Hypothalamus (tissue), 51 donors: ENCODE measurements around the gene CATSPER3.
"Not testable (repeated sequence)": the region's sequence is repeated elsewhere in the genome, so short reads cannot be mapped to it uniquely, and the experiment has no call there.

Experiments
- DNase-seq, 51 donors: peaks; one replicate each; lab custom pipeline; 2025; lab: John Stamatoyannopoulos, UW

The CATSPER3 gene

GRCh38 chr5:134969166-134969565 is 1.5 kb downstream of the CATSPER3 start:
- DNase-seq: no peak

GRCh38 chr5:134975078-134975715 is 7.5 kb downstream of the CATSPER3 start:
- DNase-seq: no peak

DNA sequence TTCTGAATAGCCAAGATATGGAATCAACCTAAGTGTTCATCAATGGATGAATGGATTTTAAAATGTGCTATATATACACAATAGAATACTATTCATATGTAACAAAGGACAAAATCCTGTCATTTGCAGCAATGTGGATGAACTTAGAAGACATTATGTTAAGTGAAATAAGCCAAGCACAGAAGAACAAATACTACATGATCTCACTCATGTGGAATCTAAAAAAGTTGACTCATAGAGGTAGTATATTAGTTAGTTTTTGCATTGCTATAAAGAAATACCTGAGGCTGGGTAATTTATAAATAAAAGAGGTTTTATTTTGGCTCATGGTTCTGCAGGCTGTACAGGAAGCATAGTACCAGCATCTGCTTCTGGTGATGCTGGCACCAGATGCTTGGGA is 8.1 kb downstream of the CATSPER3 start:
- no peak for DNase-seq

GRCh38 chr5:134976841-134977240 is 9.1 kb downstream of the CATSPER3 start:
- no peak for DNase-seq

DNA sequence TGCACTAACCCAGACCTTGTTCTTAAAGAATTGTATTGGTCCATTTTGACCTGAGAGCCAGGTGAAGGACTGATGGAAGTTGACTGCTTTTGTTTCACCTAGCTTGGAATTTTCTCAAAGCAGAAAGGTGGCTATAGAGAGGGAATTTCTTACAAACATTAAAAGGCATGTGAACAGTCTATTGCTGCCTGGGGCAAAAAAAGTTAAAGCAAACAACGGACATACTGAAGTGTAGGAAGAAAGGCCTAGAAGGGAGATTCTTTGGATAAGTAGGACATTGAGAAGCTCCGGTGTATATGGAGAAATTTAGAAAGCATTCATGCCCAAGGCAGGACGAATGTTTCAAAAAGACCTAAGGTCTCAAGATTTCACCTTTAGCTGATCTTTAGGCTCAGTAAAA is 11.7 kb downstream of the CATSPER3 start:
- DNase-seq: no peak

DNA sequence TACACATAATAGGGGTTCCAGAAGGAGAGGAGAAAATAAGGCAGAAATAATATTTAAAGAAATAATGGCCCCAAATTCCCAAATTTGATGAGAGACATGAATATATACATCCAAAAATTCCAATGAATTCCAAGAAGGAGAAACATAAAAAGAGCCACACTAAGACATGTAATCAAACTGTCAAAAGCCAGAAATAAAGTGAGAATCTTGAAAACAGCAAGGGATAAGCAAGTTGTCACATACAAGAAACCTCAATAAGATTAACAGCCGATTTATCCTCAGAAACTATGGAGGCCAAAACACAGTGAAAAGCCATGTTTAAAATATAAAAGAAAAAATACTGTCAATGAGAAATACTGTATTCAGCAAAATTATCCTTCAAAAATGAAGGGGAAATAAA is 14.5 kb downstream of the CATSPER3 start:
- DNase-seq: no peak

GRCh38 chr5:134989266-134989830 is 21.6 kb downstream of the CATSPER3 start:
- no peak for DNase-seq

- DNase-seq: not testable (repeated sequence)
Measured at GRCh38 chr5:134990183-134990582, 22.5 kb downstream of the CATSPER3 start.

- no peak for DNase-seq
Measured at GRCh38 chr5:134992148-134992547, 24.4 kb downstream of the CATSPER3 start.

- DNase-seq: no peak
Measured at GRCh38 chr5:134993161-134993560, 25.5 kb downstream of the CATSPER3 start.

- DNase-seq: no peak
Measured at GRCh38 chr5:134994560-134995156, 27.0 kb downstream of the CATSPER3 start.

DNA sequence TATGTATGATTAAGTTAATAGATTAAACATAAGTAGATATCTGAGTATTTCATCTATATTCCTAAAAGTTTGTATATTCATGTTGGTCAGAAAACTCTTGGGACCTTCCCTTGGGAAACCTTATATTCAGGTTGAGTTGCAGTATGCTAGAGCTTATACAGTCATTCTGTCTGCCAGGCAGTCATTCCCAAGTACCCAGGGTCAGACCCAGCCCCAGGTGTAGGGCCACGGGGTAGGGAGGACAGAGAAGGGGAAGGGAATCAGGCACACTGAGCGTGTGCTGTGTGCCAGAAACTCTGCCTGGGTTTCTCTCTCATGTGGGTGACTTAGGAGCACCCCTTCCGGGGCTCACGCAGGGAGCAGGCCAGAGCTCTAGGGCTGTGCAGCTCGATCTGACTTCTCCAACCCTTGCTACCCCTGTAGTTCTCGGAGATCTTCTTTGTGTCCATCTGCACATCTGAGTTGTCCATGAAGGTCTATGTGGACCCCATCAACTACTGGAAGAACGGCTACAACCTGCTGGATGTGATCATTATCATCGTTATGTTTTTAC is 28.2 kb downstream of the CATSPER3 start:
- no peak for DNase-seq

DNA sequence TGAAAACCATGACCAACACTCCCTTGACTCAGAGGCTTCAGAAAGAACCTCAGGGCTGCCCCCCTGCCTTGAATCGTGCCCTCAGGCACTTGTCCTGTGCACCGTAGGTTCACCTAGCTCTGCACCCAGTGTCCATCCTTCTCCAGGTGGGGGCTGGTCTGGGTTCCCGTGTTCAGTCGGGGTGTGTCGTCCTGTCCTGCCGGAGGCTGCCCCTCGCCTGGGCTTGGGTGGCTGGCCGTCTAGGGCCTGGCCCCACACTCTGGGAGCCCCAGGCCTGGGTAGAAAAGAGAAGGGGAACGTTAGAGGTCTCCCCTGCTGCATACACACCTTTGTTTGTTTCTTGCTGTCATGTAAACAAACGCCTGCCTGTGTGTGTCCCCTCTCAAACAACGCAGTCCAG is 29.3 kb downstream of the CATSPER3 start:
- no peak for DNase-seq

DNA sequence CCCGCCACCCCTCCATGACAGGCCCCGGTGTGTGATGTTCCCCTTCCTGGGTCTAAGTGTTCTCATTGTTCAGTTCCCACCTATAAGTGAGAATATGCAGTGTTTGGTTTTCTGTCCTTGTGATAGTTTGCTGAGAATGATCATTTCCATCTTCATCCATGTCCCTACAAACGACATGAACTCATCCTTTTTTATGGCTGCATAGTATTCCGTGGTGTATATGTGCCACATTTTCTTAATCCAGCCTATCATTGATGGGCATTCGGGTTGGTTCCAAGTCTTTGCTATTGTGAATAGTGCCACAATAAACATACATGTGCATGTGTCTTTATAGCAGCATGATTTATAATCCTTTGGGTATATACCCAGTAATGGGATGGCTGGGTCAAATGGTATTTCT is 30.4 kb downstream of the CATSPER3 start:
- DNase-seq: not testable (repeated sequence)

GRCh38 chr5:135004376-135004775 is 36.7 kb downstream of the CATSPER3 start:
- DNase-seq: no peak

GRCh38 chr5:135005076-135005475 is 37.4 kb downstream of the CATSPER3 start:
- DNase-seq: no peak

DNA sequence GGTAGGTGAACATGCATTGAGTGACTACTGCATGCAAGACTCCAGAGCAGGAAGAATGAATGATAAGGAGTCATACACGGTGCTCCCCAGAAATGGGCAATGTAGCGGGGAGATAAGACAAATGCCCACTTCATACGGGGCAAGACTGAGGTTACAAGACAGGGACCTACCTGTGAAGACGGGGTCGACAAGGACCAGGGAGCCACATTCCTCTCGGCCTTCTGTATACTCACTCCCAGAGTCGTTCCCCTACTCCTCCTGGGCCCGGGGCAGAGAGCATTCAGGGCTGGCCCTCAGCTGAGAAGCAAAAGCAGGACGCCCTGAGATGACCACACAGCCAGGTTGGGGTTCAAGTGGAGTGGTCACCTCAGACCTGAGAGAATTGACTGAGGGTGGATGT is 39.6 kb downstream of the CATSPER3 start:
- DNase-seq: no peak

GRCh38 chr5:135007749-135008363 is 40.1 kb downstream of the CATSPER3 start:
- no peak for DNase-seq

- no peak for DNase-seq
Measured at GRCh38 chr5:135008556-135008955, 40.8 kb downstream of the CATSPER3 start.

DNA sequence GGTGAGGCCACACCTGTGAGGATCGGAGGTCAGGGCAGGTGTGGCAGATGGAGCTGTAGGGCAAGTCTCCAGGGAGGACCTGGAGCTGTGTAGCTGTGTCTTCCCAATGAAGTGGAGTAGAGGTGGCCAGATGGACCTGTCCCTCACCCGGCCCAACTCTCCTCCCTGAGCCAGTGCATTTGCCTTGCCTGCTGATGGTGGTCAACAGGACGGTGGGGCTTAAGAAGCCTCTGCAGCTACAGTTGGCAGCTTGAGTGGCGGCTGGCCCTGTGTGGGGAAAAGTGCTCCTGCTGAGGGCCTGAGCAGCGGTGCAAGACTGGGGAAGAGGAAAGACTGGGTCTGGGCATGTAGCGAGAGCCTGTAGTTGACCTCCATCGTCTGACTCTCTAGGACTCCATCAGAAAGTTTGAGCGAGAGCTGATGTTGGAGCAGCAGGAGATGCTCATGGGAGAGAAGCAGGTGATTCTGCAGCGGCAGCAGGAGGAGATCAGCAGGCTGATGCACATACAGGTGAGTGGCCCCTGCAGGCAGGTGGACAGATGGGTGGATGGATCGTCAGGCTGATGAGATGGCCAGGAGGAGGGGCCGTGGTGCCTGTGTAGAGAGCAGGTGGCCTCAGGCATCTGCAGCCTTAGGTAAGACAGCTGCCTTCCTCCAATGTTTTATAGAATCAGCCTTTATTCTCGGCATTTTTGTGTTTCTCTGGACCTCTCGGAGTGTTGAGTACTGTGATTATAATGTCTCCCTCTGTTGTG is 41.5 kb downstream of the CATSPER3 start:
- DNase-seq: no peak
